B cell (primary cell): ENCODE measurements around the gene RPL7A.

Source experiments
- EZH2 ChIP-seq: IDR thresholded peaks from 2 replicates; pipeline ENCODE4 v1.6.1; 2012; ENCODE audit warnings: borderline replicate concordance, low read depth, mild to moderate bottlenecking, moderate library complexity, low read length; ENCODE audit not compliant: insufficient read depth, poor library complexity, severe bottlenecking
- TF ChIP-seq, protein P1 (sequence below): fragments of 200-600 bp; IDR thresholded peaks from one replicate; pipeline ENCODE4 v1.8.0; 2022; ENCODE audit warnings: antibody characterized with exemption, mild to moderate bottlenecking

DNA sequence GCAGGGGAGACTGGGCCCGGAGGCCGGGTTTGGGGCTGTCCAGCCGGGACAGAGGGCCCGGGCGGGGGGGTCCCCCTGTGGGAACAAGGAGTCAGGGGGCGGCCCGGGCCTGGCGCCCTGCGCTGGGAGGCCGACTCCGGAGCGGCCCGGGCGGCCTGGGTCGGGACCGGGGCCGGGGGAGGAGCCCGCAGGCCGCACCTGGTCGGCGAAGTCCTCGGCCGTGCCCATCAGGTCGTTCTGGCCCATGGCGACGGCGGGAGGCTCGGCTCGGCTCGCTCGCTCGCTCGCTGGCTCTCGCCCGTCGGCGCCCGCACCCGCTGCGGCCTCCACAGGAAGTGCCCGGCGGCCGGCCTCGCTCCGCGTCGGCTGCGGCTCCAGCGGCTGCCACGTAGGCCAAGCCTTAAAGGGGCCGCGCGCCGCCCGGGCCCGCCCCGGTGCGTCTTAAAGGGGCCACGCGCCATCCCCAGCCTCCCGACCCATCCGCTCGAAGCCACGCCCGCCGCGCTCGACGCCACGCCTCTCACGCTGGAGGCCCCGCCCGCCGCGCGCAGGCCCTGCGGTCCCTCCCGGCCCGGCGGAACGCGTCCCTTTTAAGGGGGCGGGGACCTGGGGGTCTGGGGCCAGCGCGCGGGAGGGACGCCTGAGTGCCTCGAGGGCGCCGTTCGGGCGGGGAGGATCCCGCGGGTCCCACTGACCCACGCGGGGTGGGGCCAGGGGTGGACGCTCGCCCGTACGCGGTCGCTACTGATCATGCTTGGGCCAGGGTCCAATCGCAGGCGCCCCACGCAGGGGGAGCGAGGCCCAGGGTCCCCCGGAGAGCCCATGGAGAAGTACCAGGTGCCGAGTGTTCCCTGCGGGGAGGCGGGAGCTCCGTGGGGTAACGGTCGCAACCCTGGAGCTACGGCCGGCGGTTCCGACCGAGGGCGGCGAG, 28.0 kb downstream of the RPL7A start, which contains the start of the genes STKLD1 and SURF4:
- TF ChIP-seq, protein P1, sequence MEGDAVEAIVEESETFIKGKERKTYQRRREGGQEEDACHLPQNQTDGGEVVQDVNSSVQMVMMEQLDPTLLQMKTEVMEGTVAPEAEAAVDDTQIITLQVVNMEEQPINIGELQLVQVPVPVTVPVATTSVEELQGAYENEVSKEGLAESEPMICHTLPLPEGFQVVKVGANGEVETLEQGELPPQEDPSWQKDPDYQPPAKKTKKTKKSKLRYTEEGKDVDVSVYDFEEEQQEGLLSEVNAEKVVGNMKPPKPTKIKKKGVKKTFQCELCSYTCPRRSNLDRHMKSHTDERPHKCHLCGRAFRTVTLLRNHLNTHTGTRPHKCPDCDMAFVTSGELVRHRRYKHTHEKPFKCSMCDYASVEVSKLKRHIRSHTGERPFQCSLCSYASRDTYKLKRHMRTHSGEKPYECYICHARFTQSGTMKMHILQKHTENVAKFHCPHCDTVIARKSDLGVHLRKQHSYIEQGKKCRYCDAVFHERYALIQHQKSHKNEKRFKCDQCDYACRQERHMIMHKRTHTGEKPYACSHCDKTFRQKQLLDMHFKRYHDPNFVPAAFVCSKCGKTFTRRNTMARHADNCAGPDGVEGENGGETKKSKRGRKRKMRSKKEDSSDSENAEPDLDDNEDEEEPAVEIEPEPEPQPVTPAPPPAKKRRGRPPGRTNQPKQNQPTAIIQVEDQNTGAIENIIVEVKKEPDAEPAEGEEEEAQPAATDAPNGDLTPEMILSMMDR, result no peak
- no peak for TF ChIP-seq EZH2
